Caco-2 (cell line): Measurements from ENCODE around the gene TAS1R3. TPM values are rescaled to one million over a fixed set of nuclear protein-coding genes. Genes with fewer than 3 reads are reported as not detected.

Experiments
- BruUV-seq: library from RNA; stranded (reverse); fragments of 400-500 nt; replicated peaks from 2 replicates; lab custom pipeline; 2021; lab: Mats Ljungman, UMichigan
- CTCF ChIA-PET: fragments of 300-600 bp; sonication (Branson Sonifier 250); formaldehyde crosslinking; loops from one replicate; lab custom pipeline; 2022; ENCODE audit warnings: antibody characterized with exemption; lab: Charles Lee
- POLR2A ChIA-PET: fragments of 300-600 bp; sonication (Branson Sonifier 250); formaldehyde crosslinking; loops from one replicate; lab custom pipeline; 2022; ENCODE audit warnings: antibody characterized with exemption; lab: Charles Lee
- DNase-seq, 2 experiments: peaks; one replicate each; pipeline versions ENCODE4 v3.0.0 to v3.0.0-alpha.2; 2020 to 2022
- H3K27me3 ChIP-seq: replicated peaks from 2 replicates; pipeline ENCODE4 v1.6.0; 2011; ENCODE audit warnings: low read length; ENCODE audit not compliant: control insufficient read depth, insufficient read depth
- H3K36me3 ChIP-seq: 2 replicates; pipeline ENCODE4 v1.5.1; 2011; ENCODE audit warnings: low read length; ENCODE audit not compliant: control insufficient read depth, insufficient read depth
- H3K4me1 ChIP-seq: fragments of 250-450 bp; sonication (Bioruptor Pico); 2 replicates; pipeline ENCODE4 v1.5.1; 2020; ENCODE audit warnings: mild to moderate bottlenecking
- H3K4me3 ChIP-seq: 2 replicates; pipeline ENCODE4 v1.5.1; 2011; ENCODE audit warnings: low read depth, mild to moderate bottlenecking, control low read depth, low read length
- H3K9me3 ChIP-seq: fragments of 250-450 bp; sonication (Bioruptor Pico); 2 replicates; pipeline ENCODE4 v1.5.1; 2020; ENCODE audit warnings: mild to moderate bottlenecking, moderate library complexity
- H3K27ac Mint-ChIP-seq: one replicate; pipeline ENCODE4 v1.8.0; 2022; ENCODE audit warnings: mixed read lengths; ENCODE audit not compliant: unreplicated experiment
- H3K27me3 Mint-ChIP-seq: one replicate; pipeline ENCODE4 v1.8.0; 2022; ENCODE audit warnings: mixed read lengths; ENCODE audit not compliant: insufficient read depth, unreplicated experiment
- H3K36me3 Mint-ChIP-seq: one replicate; pipeline ENCODE4 v1.8.0; 2022; ENCODE audit warnings: mild to moderate bottlenecking, mixed read lengths; ENCODE audit not compliant: insufficient read depth, unreplicated experiment
- H3K4me1 Mint-ChIP-seq: one replicate; pipeline ENCODE4 v1.8.0; 2022; ENCODE audit warnings: low read depth, mixed read lengths; ENCODE audit not compliant: unreplicated experiment
- H3K4me3 Mint-ChIP-seq: one replicate; pipeline ENCODE4 v1.8.0; 2022; ENCODE audit warnings: mild to moderate bottlenecking, moderate library complexity, mixed read lengths; ENCODE audit not compliant: unreplicated experiment
- H3K9me3 Mint-ChIP-seq: one replicate; pipeline ENCODE4 v1.8.0; 2022; ENCODE audit warnings: mixed read lengths; ENCODE audit not compliant: unreplicated experiment
- CTCF ChIP-seq, 2 experiments: fragments of 200-600 bp in 1 of 2; IDR thresholded peaks; 1 replicate in 1 of 2; 2 replicates in 1 of 2; pipeline versions ENCODE4 v1.5.1 to v1.8.0; 2011 to 2022; ENCODE audit warnings: antibody characterized with exemption in 1 of 2, control low read depth in 1 of 2, inconsistent platforms in 1 of 2, low read depth in 1 of 2, low read length in 1 of 2, mild to moderate bottlenecking in 1 of 2, moderate library complexity in 1 of 2; ENCODE audit not compliant: insufficient read depth in 1 of 2, severe bottlenecking in 1 of 2, unreplicated experiment in 1 of 2
- intact Hi-C: fragments of 100-400 bp; cut with micrococcal nuclease; formaldehyde crosslinking; loops from one replicate; pipeline ENCODE4 v1.10.0; 2022; ENCODE audit not compliant: unreplicated experiment
- total RNA-seq: library from RNA; stranded (reverse); gene quantifications from 2 replicates; pipeline ENCODE4 v1.2.3, GENCODE V29; 2022

Gene TAS1R3
- total RNA-seq, 1 experiment from 2014 or later = 0.29 TPM

DNA sequence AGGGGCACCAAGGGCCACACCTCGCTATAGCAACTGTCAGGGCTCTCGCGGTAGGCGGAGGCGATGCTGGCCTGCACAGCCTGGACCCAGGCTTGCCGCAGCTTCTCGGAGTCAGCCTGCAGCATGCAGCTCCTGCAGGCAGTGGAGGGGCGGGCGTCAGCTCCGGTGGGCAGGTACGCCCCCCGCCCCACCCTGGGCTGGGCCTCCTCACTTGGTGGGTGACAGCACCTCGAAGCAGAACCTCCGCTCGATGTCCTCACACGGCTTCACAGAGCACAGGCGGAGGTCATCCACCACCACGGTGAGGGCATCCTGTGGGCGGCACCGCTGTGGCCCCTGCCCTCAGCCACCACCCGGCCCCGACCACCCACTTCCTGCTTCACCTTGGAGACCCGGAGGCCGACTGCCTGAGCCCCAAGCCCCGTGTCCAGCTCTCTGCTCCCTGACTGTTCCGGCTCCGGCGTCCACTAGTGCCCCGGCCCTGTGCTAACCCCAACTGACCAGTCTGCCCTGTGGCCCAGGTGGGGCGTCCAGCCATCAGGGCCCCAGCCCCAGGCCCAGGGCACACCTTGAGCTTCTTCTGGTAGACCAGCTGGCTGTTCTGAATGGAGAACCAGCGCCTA is 33.2 kb upstream of the TAS1R3 start:
- BruUV-seq = no TSS peak
- H3K27me3 Mint-ChIP-seq = no peaks in the 10 kb centered on the region
- H3K4me3 Mint-ChIP-seq = no peak overlapping the region
- Histone ChIP-seq H3K9me3 (no peaks in the 10 kb centered on the region), H3K4me1 (no peaks in the 10 kb centered on the region), H3K27me3 (no peaks in the 10 kb centered on the region), H3K4me3 (no peak overlapping the region), H3K36me3 (no peaks in the 10 kb centered on the region)
- H3K4me1 Mint-ChIP-seq = no peaks in the 10 kb centered on the region
- ChIA-PET POLR2A (no interaction called here), CTCF (no interaction called here)
- H3K9me3 Mint-ChIP-seq = no peaks in the 10 kb centered on the region
- no peak for TF ChIP-seq CTCF (IDR thresholded peaks at IDR 0.05; ENCODE audit: insufficient read depth in 1 of 2, low read depth in 1 of 2, low read length in 1 of 2, severe bottlenecking in 1 of 2, unreplicated experiment in 1 of 2)
- DNase-seq = no peak
- intact Hi-C loops = no loop called here
- H3K36me3 Mint-ChIP-seq = peaks cover 12% of the 10 kb centered on the region
- H3K27ac Mint-ChIP-seq = no peak overlapping the region

GRCh38 chr1:1298861-1299685 is 32.0 kb upstream of the TAS1R3 start:
- Mint-ChIP-seq H3K27ac (no peak overlapping the region), H3K4me3 (no peak overlapping the region), H3K9me3 (no peaks in the 10 kb centered on the region), H3K27me3 (no peaks in the 10 kb centered on the region), H3K36me3 (peaks cover 12% of the 10 kb centered on the region), H3K4me1 (no peaks in the 10 kb centered on the region)
- ChIA-PET POLR2A (no interaction called here), CTCF (no interaction called here)
- H3K36me3 ChIP-seq = no peaks in the 10 kb centered on the region
- no peaks in the 10 kb centered on the region for H3K9me3 ChIP-seq
- TF ChIP-seq CTCF (IDR thresholded peaks at IDR 0.05; ENCODE audit: insufficient read depth in 1 of 2, low read depth in 1 of 2, low read length in 1 of 2, severe bottlenecking in 1 of 2, unreplicated experiment in 1 of 2) = no peak
- no peaks in the 10 kb centered on the region for H3K27me3 ChIP-seq
- no TSS peak for BruUV-seq
- no peak overlapping the region for H3K4me3 ChIP-seq
- peak in 1 of 2 experiments; percentile 43 for DNase-seq
- intact Hi-C loops = no loop called here
- no peaks in the 10 kb centered on the region for H3K4me1 ChIP-seq

GRCh38 chr1:1299686-1300351 is 31.3 kb upstream of the TAS1R3 start:
- H3K4me1 Mint-ChIP-seq = no peaks in the 10 kb centered on the region
- BruUV-seq = no TSS peak
- no peak overlapping the region for H3K4me3 ChIP-seq
- TF ChIP-seq CTCF (IDR thresholded peaks at IDR 0.05; ENCODE audit: insufficient read depth in 1 of 2, low read depth in 1 of 2, low read length in 1 of 2, severe bottlenecking in 1 of 2, unreplicated experiment in 1 of 2) = peak; percentile 30 to 50
- H3K27me3 Mint-ChIP-seq = no peaks in the 10 kb centered on the region
- no peaks in the 10 kb centered on the region for H3K27me3 ChIP-seq
- ChIA-PET POLR2A (no interaction called here), CTCF (interaction anchor here (0.5 kb wide), 1 partner anchor 26 kb away, joined by 5 read pairs; the partner anchor contains the start of gene UBE2J2)
- no peaks in the 10 kb centered on the region for H3K36me3 ChIP-seq
- H3K4me3 Mint-ChIP-seq = no peak overlapping the region
- peaks cover 6% of the 10 kb centered on the region for H3K4me1 ChIP-seq
- H3K36me3 Mint-ChIP-seq = peaks cover 12% of the 10 kb centered on the region
- H3K9me3 Mint-ChIP-seq = no peaks in the 10 kb centered on the region
- no peak overlapping the region for H3K27ac Mint-ChIP-seq
- intact Hi-C loops = no loop called here
- peak in 1 of 2 experiments; percentile 46 for DNase-seq
- no peaks in the 10 kb centered on the region for H3K9me3 ChIP-seq
